ENCODE measurements around the gene CXCR2.

DNA sequence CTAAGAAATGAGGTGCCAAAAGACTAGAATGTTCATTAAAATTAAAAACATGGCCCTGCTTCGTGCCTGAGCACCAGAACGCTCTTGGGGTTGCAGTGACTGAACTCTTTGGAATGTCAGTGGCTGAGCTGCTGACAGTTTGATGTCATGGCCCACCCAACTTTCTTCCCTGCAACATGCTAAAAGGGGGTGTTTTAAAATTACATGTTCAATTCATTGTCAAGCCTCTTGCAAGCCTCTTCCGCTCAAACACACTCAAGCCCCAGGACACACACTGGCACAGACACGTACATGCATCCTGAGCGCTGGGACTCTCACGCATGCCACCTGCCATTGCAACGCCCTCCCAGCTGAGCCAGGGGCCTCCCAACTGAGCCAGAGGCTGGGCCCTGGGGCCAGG, 44.1 kb upstream of the CXCR2 start:
- TF ChIP-seq POLR2AphosphoS5 (IDR thresholded peaks at IDR 0.05; ENCODE audit: low read depth) (no peak), EZH2 (IDR thresholded peaks at IDR 0.05; ENCODE audit: low read depth, unreplicated experiment) (no peak), ZNF114 (CRISPR knock-in tag; IDR thresholded peaks at IDR 0.05) (no peak), JUNB (IDR thresholded peaks at IDR 0.05; ENCODE audit: unreplicated experiment) (no peak), EZH2phosphoT487 (IDR thresholded peaks at IDR 0.05; ENCODE audit: unreplicated experiment) (no peak)
- TF ChIP-seq, protein P1, sequence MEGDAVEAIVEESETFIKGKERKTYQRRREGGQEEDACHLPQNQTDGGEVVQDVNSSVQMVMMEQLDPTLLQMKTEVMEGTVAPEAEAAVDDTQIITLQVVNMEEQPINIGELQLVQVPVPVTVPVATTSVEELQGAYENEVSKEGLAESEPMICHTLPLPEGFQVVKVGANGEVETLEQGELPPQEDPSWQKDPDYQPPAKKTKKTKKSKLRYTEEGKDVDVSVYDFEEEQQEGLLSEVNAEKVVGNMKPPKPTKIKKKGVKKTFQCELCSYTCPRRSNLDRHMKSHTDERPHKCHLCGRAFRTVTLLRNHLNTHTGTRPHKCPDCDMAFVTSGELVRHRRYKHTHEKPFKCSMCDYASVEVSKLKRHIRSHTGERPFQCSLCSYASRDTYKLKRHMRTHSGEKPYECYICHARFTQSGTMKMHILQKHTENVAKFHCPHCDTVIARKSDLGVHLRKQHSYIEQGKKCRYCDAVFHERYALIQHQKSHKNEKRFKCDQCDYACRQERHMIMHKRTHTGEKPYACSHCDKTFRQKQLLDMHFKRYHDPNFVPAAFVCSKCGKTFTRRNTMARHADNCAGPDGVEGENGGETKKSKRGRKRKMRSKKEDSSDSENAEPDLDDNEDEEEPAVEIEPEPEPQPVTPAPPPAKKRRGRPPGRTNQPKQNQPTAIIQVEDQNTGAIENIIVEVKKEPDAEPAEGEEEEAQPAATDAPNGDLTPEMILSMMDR (conservative IDR thresholded peaks at IDR 0.05; ENCODE audit: low read depth in 2 of 2) = no peak
- TF ChIP-seq, protein P2, sequence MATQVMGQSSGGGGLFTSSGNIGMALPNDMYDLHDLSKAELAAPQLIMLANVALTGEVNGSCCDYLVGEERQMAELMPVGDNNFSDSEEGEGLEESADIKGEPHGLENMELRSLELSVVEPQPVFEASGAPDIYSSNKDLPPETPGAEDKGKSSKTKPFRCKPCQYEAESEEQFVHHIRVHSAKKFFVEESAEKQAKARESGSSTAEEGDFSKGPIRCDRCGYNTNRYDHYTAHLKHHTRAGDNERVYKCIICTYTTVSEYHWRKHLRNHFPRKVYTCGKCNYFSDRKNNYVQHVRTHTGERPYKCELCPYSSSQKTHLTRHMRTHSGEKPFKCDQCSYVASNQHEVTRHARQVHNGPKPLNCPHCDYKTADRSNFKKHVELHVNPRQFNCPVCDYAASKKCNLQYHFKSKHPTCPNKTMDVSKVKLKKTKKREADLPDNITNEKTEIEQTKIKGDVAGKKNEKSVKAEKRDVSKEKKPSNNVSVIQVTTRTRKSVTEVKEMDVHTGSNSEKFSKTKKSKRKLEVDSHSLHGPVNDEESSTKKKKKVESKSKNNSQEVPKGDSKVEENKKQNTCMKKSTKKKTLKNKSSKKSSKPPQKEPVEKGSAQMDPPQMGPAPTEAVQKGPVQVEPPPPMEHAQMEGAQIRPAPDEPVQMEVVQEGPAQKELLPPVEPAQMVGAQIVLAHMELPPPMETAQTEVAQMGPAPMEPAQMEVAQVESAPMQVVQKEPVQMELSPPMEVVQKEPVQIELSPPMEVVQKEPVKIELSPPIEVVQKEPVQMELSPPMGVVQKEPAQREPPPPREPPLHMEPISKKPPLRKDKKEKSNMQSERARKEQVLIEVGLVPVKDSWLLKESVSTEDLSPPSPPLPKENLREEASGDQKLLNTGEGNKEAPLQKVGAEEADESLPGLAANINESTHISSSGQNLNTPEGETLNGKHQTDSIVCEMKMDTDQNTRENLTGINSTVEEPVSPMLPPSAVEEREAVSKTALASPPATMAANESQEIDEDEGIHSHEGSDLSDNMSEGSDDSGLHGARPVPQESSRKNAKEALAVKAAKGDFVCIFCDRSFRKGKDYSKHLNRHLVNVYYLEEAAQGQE (IDR thresholded peaks at IDR 0.05; ENCODE audit: unreplicated experiment) = no peak

Data from GM23338 (cell line).